ENCODE results near the gene FYCO1.
"Not testable (repeated sequence)": the region's sequence is repeated elsewhere in the genome, so short reads cannot be mapped to it uniquely, and the experiment has no call there.

Gene FYCO1

DNA sequence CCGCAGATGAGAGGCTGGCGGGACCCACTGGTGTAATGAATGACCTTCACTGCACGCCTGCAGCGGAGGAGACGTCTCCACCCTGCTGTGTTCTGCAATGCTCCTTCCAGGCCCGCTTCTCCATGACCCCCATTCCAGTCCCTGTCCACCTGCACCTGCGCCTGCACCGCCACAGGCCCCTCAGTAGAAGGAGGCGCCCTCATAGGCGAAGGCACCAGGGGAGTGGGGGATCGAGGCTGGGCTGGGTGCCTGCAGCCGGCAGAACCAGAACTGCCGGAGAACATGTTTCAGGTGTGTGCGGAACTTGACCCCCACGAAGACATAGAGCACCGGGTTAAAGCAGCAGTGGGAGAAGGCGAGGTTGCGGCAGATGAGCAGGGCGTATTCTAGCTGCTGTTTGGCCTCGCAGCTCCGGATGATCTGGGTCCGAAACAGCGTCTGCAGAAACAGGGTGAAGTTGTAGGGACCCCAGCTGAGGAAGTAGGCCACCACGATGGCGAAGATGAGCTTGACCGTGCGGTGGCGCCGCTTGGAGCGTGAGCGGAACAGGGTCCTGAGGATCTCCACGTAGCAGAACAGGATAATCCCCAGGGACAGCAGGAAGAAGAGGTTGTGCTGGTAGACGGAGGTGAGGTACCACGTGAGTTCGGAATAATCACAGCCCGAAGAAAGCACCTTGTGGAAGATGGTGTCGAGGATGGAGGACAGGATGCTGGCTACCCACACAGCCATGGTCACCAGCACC lies 25.3 kb upstream of the FYCO1 start:
- Mint-ChIP-seq H3K4me1 (no peaks in the 10 kb centered on the region), H3K9me3 (no peaks in the 10 kb centered on the region), H3K36me3 (no peaks in the 10 kb centered on the region), H3K4me3 (no peak overlapping the region), H3K27ac (no peak overlapping the region), H3K27me3 (peaks cover 11% of the 10 kb centered on the region)
- no peak for ATAC-seq

- H3K27me3 Mint-ChIP-seq: peaks cover 11% of the 10 kb centered on the region
- no peak for ATAC-seq
- H3K4me3 Mint-ChIP-seq: no peak overlapping the region
- H3K27ac Mint-ChIP-seq: no peak overlapping the region
- H3K9me3 Mint-ChIP-seq: no peaks in the 10 kb centered on the region
- H3K36me3 Mint-ChIP-seq: no peaks in the 10 kb centered on the region
- no peaks in the 10 kb centered on the region for H3K4me1 Mint-ChIP-seq
Observed at GRCh38 chr3:46019707-46020106, 24.1 kb upstream of the FYCO1 start.

DNA sequence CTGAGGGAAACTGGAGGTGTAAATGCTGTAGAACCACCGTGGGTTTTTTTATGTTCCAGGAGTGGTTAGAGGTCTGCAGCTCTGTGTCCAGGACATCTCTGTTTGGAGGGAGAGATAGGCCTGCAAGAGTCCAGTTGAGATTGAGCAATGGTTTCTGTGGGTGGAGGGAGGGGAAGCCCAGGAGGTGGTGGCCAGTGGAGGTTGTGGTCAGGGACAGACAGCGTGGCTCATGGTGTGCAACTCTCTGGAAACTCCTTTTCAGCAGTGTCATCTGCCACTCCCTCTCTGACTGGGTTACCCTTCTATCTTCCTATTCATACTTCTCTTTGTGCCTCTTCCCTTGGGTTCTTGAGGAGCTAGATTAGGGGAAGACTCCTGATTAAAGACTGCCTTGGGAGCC lies 22.1 kb upstream of the FYCO1 start:
- Mint-ChIP-seq H3K4me1 (no peaks in the 10 kb centered on the region), H3K4me3 (no peak overlapping the region), H3K36me3 (no peaks in the 10 kb centered on the region), H3K27ac (no peak overlapping the region), H3K27me3 (peaks cover 18% of the 10 kb centered on the region), H3K9me3 (no peaks in the 10 kb centered on the region)
- ATAC-seq: peak; percentile 58

GRCh38 chr3:46013316-46014094 lies 17.9 kb upstream of the FYCO1 start:
- no peaks in the 10 kb centered on the region for H3K9me3 Mint-ChIP-seq
- ATAC-seq: no peak
- H3K4me1 Mint-ChIP-seq: no peaks in the 10 kb centered on the region
- no peak overlapping the region for H3K4me3 Mint-ChIP-seq
- H3K27ac Mint-ChIP-seq: no peak overlapping the region
- H3K27me3 Mint-ChIP-seq: peaks cover 7% of the 10 kb centered on the region
- H3K36me3 Mint-ChIP-seq: no peaks in the 10 kb centered on the region

GRCh38 chr3:46012246-46012645 lies 16.6 kb upstream of the FYCO1 start:
- no peak overlapping the region for H3K27ac Mint-ChIP-seq
- no peaks in the 10 kb centered on the region for H3K36me3 Mint-ChIP-seq
- no peaks in the 10 kb centered on the region for H3K9me3 Mint-ChIP-seq
- H3K4me1 Mint-ChIP-seq: no peaks in the 10 kb centered on the region
- no peak for ATAC-seq
- no peak overlapping the region for H3K4me3 Mint-ChIP-seq
- H3K27me3 Mint-ChIP-seq: peaks cover 7% of the 10 kb centered on the region

GRCh38 chr3:46010519-46011113 lies 15.0 kb upstream of the FYCO1 start:
- H3K36me3 Mint-ChIP-seq: no peaks in the 10 kb centered on the region
- no peak overlapping the region for H3K27ac Mint-ChIP-seq
- H3K4me1 Mint-ChIP-seq: no peaks in the 10 kb centered on the region
- no peaks in the 10 kb centered on the region for H3K9me3 Mint-ChIP-seq
- no peak overlapping the region for H3K4me3 Mint-ChIP-seq
- peaks cover 7% of the 10 kb centered on the region for H3K27me3 Mint-ChIP-seq
- ATAC-seq: no peak

- Mint-ChIP-seq H3K27me3 (no peaks in the 10 kb centered on the region), H3K36me3 (no peaks in the 10 kb centered on the region), H3K9me3 (no peaks in the 10 kb centered on the region)
Observed at GRCh38 chr3:46008058-46008457, 12.4 kb upstream of the FYCO1 start.

DNA sequence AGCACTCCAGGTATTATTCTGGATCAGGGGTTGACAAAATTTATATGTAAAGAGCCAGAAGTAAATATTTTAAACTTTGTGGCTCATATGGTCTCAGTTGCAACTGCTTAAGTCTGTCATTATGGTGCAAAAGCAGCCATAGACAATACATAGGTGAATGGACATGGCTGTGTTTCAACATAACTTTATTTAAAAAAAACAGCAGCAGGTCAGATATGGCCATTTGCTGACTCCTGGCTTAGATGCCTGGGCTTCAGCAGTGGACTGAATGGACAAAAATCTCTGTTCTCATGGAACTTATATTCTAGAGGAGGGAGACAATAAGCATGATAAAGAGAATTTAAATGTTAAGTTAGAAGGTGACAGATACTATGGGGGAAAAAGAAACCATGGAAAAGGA lies 11.7 kb upstream of the FYCO1 start:
- Mint-ChIP-seq H3K9me3 (no peaks in the 10 kb centered on the region), H3K27ac (no peak overlapping the region)

More at GRCh38 chr3:46008058-46008457, 12.4 kb upstream of the FYCO1 start:
- Mint-ChIP-seq H3K4me3 (no peak overlapping the region), H3K27ac (no peak overlapping the region), H3K4me1 (no peaks in the 10 kb centered on the region)
- no peak for ATAC-seq

GRCh38 chr3:46006238-46007032 lies 10.8 kb upstream of the FYCO1 start:
- H3K4me3 Mint-ChIP-seq: no peak overlapping the region
- no peak for ATAC-seq
- no peak overlapping the region for H3K27ac Mint-ChIP-seq
- H3K36me3 Mint-ChIP-seq: no peaks in the 10 kb centered on the region
- H3K4me1 Mint-ChIP-seq: no peaks in the 10 kb centered on the region
- no peaks in the 10 kb centered on the region for H3K9me3 Mint-ChIP-seq
- H3K27me3 Mint-ChIP-seq: no peaks in the 10 kb centered on the region

More for the DNA sequence above, 11.7 kb upstream of the FYCO1 start:
- H3K27me3 Mint-ChIP-seq: no peaks in the 10 kb centered on the region
- no peak overlapping the region for H3K4me3 Mint-ChIP-seq
- ATAC-seq: no peak
- no peaks in the 10 kb centered on the region for H3K36me3 Mint-ChIP-seq
- H3K4me1 Mint-ChIP-seq: no peaks in the 10 kb centered on the region

DNA sequence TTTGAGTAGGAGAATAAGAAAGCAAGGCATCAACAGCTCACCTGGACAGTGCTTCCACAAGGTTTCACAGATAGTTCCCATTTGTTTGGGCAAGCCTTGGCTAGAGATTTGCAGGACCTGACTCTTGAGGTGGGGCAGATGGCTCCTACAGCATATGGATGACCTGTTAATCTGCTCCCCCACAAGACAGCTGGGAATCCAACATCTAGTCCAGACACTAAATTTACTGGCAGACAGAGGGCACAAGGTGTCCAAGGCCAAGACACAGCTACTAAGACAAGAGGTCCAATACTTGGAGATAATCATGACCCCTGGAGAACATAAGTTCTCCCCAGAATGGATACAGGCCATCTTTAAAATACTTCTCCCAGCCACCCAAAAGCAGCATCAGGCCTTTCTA lies 8.1 kb upstream of the FYCO1 start:
- not testable (repeated sequence) for H3K4me3 Mint-ChIP-seq, H3K27me3 Mint-ChIP-seq, H3K9me3 Mint-ChIP-seq, H3K27ac Mint-ChIP-seq, H3K4me1 Mint-ChIP-seq, ATAC-seq, H3K36me3 Mint-ChIP-seq

DNA sequence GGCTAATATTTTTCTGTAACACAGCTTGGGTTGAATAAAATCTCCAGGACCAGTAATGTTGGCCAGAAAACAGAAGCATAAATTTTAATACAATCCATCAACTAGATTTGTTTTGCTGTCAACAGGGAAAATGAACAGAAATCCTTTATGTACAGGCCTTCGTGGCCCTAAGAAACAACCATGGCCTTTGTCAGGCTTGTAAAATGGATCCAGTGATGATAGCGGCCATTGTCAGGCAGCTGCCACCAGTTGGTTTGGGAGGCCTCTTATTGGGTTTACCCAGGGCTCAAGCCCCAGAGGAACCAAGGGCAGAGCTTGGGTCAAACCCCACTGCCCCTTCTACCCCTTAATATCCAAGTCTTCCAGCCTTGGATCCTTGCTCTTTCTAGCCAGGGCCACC lies 5.6 kb upstream of the FYCO1 start:
- Mint-ChIP-seq H3K4me1 (peaks cover 10% of the 10 kb centered on the region), H3K36me3 (no peaks in the 10 kb centered on the region), H3K4me3 (no peak overlapping the region), H3K27ac (no peak overlapping the region), H3K9me3 (no peaks in the 10 kb centered on the region), H3K27me3 (peaks cover 9% of the 10 kb centered on the region)
- ATAC-seq: no peak

DNA sequence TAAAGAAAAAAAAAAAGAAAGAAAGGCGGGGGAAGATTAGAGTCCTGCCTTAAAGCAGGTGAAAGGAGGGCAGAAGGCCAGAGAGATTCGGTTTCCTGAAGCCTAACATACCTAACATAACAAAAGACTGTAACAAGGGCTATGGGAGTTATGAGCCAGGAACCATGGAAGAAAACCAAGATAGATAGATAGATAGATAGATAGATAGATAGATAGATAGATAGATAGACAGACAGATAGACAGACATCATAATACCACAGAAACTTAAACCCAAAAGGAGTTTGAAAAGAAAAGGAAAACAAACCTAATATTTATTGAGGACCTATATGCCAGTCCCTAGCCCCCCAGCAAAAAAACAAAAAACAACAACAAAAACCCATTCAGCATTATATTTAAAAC lies 2.3 kb upstream of the FYCO1 start:
- peaks cover 9% of the 10 kb centered on the region for H3K27me3 Mint-ChIP-seq
- H3K9me3 Mint-ChIP-seq: no peaks in the 10 kb centered on the region
- no peaks in the 10 kb centered on the region for H3K36me3 Mint-ChIP-seq
- no peak overlapping the region for H3K27ac Mint-ChIP-seq
- ATAC-seq: no peak
- H3K4me1 Mint-ChIP-seq: peaks cover 27% of the 10 kb centered on the region
- H3K4me3 Mint-ChIP-seq: no peak overlapping the region

DNA sequence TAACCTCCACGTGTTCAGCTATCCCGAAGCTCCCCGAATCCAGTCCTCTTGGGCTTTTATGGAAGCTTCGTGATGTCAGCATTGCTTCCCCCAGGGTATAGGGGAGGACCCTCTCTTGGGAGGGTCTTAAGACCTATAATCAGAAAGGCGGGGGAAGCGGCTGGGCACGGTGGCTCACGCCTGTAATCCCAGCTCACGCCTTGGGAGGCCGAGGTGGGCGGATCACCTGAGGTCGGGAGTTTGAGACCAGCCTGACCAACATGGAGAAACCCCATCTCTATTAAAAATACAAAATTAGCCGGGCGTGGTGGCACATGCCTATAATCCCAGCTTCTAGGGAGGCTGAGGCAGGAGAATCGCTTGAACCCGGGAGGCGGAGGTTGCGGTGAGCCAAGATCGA lies 1.9 kb upstream of the FYCO1 start:
- H3K27me3 Mint-ChIP-seq, ATAC-seq, H3K36me3 Mint-ChIP-seq, H3K9me3 Mint-ChIP-seq, H3K4me3 Mint-ChIP-seq, H3K27ac Mint-ChIP-seq: not testable (repeated sequence)
- peaks cover 31% of the 10 kb centered on the region for H3K4me1 Mint-ChIP-seq

DNA sequence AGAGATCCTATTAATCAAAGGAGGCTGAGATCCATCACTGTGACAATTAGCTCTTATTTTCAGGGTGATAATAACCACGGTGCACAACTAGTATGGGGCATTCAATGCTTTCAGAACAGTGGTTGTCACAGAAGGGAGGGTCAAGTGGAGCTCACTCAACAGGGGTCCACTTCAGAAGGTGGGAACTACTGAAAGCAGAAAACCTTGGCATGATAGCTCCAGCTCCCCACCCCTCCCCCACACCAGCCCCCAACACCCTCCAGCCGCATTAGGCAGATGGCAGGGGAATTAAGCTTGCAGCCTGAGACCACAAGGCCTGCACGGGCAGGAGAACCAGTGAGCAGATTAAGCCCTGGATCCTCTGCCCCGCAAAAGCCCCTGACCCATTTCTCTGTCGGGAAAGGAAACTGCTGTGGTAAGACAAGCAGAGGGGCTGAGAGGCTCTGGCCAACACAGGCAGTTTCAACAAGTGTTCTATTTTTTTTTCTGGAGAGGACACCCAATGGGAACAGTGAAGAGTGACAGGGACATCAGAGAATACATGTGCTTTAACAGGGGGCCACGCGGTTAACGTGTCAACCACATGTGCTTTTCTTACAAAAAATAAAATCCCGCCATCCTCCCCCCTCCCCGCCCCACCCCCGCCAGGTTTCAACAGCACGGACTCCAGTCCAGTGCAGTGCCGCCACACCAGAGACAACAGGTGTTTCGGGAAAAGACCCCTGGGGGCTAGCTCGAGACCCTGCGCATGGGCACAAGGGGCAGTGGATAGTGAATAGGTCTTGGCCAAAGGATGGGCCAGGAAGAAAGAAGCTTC lies 997 bp downstream of the FYCO1 start:
- Mint-ChIP-seq H3K27ac (peak overlapping the region; percentile 90), H3K4me1 (peaks cover 55% of the 10 kb centered on the region), H3K27me3 (no peaks in the 10 kb centered on the region), H3K4me3 (peak overlapping the region; percentile 90), H3K9me3 (no peaks in the 10 kb centered on the region), H3K36me3 (peaks cover 6% of the 10 kb centered on the region)
- ATAC-seq: no peak

All from stimulated activated memory B cell treated with anti-CD40 and anti-IgM and Interleukin-4, amounts not matched to agents 10 μg/mL and 1 μg/mL and 100 μg/mL, for 72 hours (primary cell).